K562 (cell line): ENCODE data around the gene ACBD3. TPM values are rescaled to one million over a fixed set of nuclear protein-coding genes. Genes with fewer than 3 reads are reported as not detected.
A peak's percentile ranks its signal among the peaks of the same experiment; 100 is the strongest.

Experiments used
- CC2D1A ChIP-seq: fragments of 450-650 bp; IDR thresholded peaks from 2 replicates; pipeline ENCODE4 v1.6.1; 2017; ENCODE audit warnings: mild to moderate bottlenecking
- CREM ChIP-seq: IDR thresholded peaks from 2 replicates; pipeline ENCODE4 v1.6.1; 2014; ENCODE audit warnings: antibody characterized with exemption, low read depth
- HDGF ChIP-seq: fragments of 450-650 bp; IDR thresholded peaks from 2 replicates; pipeline ENCODE4 v1.6.1; 2016
- KDM5B ChIP-seq: fragments of 200-600 bp; sonication (generic); IDR thresholded peaks from 2 replicates; pipeline ENCODE4 v1.6.1; 2012; ENCODE audit warnings: low read depth, mild to moderate bottlenecking, moderate library complexity, low read length, control low read depth, inconsistent platforms; ENCODE audit not compliant: insufficient replicate concordance
- KLF16 ChIP-seq: IDR thresholded peaks from 2 replicates; pipeline ENCODE4 v1.6.1; 2016; ENCODE audit warnings: antibody characterized with exemption
- MAFG ChIP-seq: fragments of 450-650 bp; conservative IDR thresholded peaks from 2 replicates; pipeline ENCODE4 v1.6.1; 2016; ENCODE audit warnings: missing genetic modification characterization, missing compliant biosample characterization
- NBN ChIP-seq: fragments of 450-650 bp; IDR thresholded peaks from 2 replicates; pipeline ENCODE4 v1.6.1; 2016; ENCODE audit warnings: low read depth, mild to moderate bottlenecking
- SMARCA5 ChIP-seq: fragments of 450-650 bp; IDR thresholded peaks from 2 replicates; pipeline ENCODE4 v1.6.1; 2016
- SMC3 ChIP-seq: conservative IDR thresholded peaks from 2 replicates; pipeline ENCODE4 v1.6.1; 2011; ENCODE audit warnings: low read depth, low read length, improper control_type of control experiment; ENCODE audit not compliant: insufficient read depth
- TBP ChIP-seq: optimal IDR thresholded peaks from 2 replicates; pipeline ENCODE3; 2011; ENCODE audit warnings: low read depth, low read length, improper control_type of control experiment
- U2AF1 ChIP-seq: fragments of 200-400 bp; formaldehyde crosslinking; optimal IDR thresholded peaks from 2 replicates; pipeline ENCODE3; 2017; ENCODE audit warnings: mild to moderate bottlenecking, low read depth, low read length, moderate library complexity
- U2AF2 ChIP-seq: fragments of 200-400 bp; formaldehyde crosslinking; optimal IDR thresholded peaks from 2 replicates; pipeline ENCODE3; 2017; ENCODE audit warnings: low read depth, mild to moderate bottlenecking, low read length
- ZNF184 ChIP-seq: sonication (generic); formaldehyde crosslinking; IDR thresholded peaks from 2 replicates; pipeline ENCODE4 v1.5.0; 2020; ENCODE audit warnings: missing genetic modification reagents
- ZNF239 ChIP-seq: fragments of 250-450 bp; sonication (Bioruptor Pico); IDR thresholded peaks from 2 replicates; pipeline ENCODE4 v1.4.0; 2020; ENCODE audit warnings: mild to moderate bottlenecking
- ZNF444 ChIP-seq: fragments of 250-450 bp; sonication (Bioruptor Pico); IDR thresholded peaks from 2 replicates; pipeline ENCODE4 v1.4.0; 2020; ENCODE audit warnings: mild to moderate bottlenecking, moderate library complexity
- ZNF717 ChIP-seq: fragments of 250-450 bp; sonication (Bioruptor Pico); IDR thresholded peaks from 2 replicates; pipeline ENCODE4 v1.5.0; 2021
- polyA plus RNA-seq, 8 experiments: library from polyadenylated mRNA; depleted of rRNA in 4 of 8; stranded (reverse) in 5 of 8; unstranded in 3 of 8; fragments of >200 nt; fragmentation: Nextera tagmentation in 2 of 8; fragmentation: Illumina TruSeq in 1 of 8; extraction: Ambion mirVana in 2 of 8; extraction: Trizol in 1 of 8; gene quantifications; 2 replicates each; pipeline versions ENCODE4 v1.2.1 to v1.2.3, GENCODE V29; 2011 to 2014; ENCODE audit warnings: inconsistent platforms in 1 of 8, missing spikeins in 1 of 8
- total RNA-seq, 7 experiments: library from RNA; depleted of rRNA in 6 of 7; stranded (reverse); fragments of >200 nt in 6 of 7; fragmentation: Illumina TruSeq in 2 of 7; extraction: Trizol in 2 of 7; gene quantifications; 2 replicates each; pipeline versions ENCODE4 v1.2.1 to v1.2.3, GENCODE V29; 2011 to 2021; ENCODE audit warnings: low replicate concordance in 1 of 7
- TF ChIP-seq, protein P1 (sequence below): sonication (generic); formaldehyde crosslinking; IDR thresholded peaks from 2 replicates; pipeline ENCODE4 v1.4.0; 2020; ENCODE audit warnings: mild to moderate bottlenecking, missing genetic modification reagents
- TF ChIP-seq, protein P2 (sequence below): fragments of 250-450 bp; sonication (Bioruptor Pico); IDR thresholded peaks from 2 replicates; pipeline ENCODE4 v1.9.0; 2021; ENCODE audit warnings: mild to moderate bottlenecking, inconsistent platforms
- TF ChIP-seq, protein P3 (sequence below): sonication (generic); formaldehyde crosslinking; IDR thresholded peaks from 2 replicates; pipeline ENCODE4 v1.8.1; 2022; ENCODE audit warnings: missing genetic modification reagents
- TF ChIP-seq, protein P4 (sequence below), 3 experiments: IDR thresholded peaks in 2 of 3; conservative IDR thresholded peaks in 1 of 3; 2 replicates each; pipeline ENCODE4 v1.5.1; 2011 to 2012; ENCODE audit warnings: low read length in 3 of 3, mild to moderate bottlenecking in 3 of 3, control low read depth in 2 of 3, improper control_type of control experiment in 1 of 3, inconsistent platforms in 1 of 3, low read depth in 1 of 3, mixed read lengths in 1 of 3, moderate library complexity in 1 of 3; ENCODE audit not compliant: insufficient read depth in 2 of 3
- TF ChIP-seq, protein P5 (sequence below): conservative IDR thresholded peaks from 2 replicates; pipeline ENCODE4 v1.6.1; 2011; ENCODE audit warnings: low read depth, mild to moderate bottlenecking, low read length; ENCODE audit not compliant: control insufficient read depth

ACBD3 gene
- total and polyA plus RNA-seq, 9 of the 15 experiments (the other 6 are each of a cell fraction or from before 2014, with no cell fraction given) = 11.1 to 36.7 (median 26.9) TPM

DNA sequence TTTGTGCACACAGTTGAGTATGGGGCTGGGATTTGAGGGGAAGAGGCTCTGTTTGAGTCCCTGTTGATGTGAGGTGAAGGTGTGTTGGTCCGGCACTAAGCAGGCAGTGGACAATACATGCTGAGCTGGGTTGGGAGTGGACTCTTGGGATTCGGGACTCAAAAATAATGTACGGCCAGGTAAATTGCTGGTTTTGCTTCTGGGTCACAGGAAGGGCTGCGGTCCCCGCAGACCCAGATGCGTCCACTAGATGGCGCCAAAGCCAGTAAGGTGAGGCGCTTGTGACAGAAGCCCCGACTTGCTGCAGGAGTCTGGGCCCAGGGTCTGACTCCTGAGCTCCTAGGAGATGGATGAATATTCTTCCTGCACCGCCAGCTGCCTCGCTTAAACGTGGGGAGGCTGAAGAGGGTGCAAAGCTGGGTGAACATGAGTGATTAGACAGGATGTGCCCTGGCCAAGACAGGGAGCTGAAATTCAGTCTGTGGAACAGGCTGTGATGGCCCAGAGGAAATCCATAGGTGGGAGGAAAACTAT lies 61.4 kb downstream of the ACBD3 start (continued):
- TF ChIP-seq, protein P1, sequence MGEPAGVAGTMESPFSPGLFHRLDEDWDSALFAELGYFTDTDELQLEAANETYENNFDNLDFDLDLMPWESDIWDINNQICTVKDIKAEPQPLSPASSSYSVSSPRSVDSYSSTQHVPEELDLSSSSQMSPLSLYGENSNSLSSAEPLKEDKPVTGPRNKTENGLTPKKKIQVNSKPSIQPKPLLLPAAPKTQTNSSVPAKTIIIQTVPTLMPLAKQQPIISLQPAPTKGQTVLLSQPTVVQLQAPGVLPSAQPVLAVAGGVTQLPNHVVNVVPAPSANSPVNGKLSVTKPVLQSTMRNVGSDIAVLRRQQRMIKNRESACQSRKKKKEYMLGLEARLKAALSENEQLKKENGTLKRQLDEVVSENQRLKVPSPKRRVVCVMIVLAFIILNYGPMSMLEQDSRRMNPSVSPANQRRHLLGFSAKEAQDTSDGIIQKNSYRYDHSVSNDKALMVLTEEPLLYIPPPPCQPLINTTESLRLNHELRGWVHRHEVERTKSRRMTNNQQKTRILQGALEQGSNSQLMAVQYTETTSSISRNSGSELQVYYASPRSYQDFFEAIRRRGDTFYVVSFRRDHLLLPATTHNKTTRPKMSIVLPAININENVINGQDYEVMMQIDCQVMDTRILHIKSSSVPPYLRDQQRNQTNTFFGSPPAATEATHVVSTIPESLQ (CRISPR knock-in tag) = no peak
- TF ChIP-seq ZNF444 (CRISPR knock-in tag) = no peak
- TF ChIP-seq SMARCA5 = peak; percentile 17; the same call in 1 of the 2 replicates
- TF ChIP-seq HDGF = peak; percentile 69; the same call in 1 of the 2 replicates
- TF ChIP-seq, protein P2, sequence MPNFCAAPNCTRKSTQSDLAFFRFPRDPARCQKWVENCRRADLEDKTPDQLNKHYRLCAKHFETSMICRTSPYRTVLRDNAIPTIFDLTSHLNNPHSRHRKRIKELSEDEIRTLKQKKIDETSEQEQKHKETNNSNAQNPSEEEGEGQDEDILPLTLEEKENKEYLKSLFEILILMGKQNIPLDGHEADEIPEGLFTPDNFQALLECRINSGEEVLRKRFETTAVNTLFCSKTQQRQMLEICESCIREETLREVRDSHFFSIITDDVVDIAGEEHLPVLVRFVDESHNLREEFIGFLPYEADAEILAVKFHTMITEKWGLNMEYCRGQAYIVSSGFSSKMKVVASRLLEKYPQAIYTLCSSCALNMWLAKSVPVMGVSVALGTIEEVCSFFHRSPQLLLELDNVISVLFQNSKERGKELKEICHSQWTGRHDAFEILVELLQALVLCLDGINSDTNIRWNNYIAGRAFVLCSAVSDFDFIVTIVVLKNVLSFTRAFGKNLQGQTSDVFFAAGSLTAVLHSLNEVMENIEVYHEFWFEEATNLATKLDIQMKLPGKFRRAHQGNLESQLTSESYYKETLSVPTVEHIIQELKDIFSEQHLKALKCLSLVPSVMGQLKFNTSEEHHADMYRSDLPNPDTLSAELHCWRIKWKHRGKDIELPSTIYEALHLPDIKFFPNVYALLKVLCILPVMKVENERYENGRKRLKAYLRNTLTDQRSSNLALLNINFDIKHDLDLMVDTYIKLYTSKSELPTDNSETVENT (CRISPR knock-in tag) = no peak
- no peak for TF ChIP-seq ZNF184 (CRISPR knock-in tag)
- peak; percentile 93 for TF ChIP-seq SMC3
- 0 out of 2 replicates have a peak, but pooled peaks have one; percentile 49 for TF ChIP-seq KLF16
- peak; percentile 83 for TF ChIP-seq CC2D1A
- no peak for TF ChIP-seq NBN
- TF ChIP-seq, protein P3, sequence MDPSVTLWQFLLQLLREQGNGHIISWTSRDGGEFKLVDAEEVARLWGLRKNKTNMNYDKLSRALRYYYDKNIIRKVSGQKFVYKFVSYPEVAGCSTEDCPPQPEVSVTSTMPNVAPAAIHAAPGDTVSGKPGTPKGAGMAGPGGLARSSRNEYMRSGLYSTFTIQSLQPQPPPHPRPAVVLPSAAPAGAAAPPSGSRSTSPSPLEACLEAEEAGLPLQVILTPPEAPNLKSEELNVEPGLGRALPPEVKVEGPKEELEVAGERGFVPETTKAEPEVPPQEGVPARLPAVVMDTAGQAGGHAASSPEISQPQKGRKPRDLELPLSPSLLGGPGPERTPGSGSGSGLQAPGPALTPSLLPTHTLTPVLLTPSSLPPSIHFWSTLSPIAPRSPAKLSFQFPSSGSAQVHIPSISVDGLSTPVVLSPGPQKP (CRISPR knock-in tag) = no peak
- TF ChIP-seq, protein P4, sequence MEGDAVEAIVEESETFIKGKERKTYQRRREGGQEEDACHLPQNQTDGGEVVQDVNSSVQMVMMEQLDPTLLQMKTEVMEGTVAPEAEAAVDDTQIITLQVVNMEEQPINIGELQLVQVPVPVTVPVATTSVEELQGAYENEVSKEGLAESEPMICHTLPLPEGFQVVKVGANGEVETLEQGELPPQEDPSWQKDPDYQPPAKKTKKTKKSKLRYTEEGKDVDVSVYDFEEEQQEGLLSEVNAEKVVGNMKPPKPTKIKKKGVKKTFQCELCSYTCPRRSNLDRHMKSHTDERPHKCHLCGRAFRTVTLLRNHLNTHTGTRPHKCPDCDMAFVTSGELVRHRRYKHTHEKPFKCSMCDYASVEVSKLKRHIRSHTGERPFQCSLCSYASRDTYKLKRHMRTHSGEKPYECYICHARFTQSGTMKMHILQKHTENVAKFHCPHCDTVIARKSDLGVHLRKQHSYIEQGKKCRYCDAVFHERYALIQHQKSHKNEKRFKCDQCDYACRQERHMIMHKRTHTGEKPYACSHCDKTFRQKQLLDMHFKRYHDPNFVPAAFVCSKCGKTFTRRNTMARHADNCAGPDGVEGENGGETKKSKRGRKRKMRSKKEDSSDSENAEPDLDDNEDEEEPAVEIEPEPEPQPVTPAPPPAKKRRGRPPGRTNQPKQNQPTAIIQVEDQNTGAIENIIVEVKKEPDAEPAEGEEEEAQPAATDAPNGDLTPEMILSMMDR (IDR thresholded peaks at IDR 0.05 in 2 of 3, conservative IDR thresholded peaks at IDR 0.05 in 1 of 3; ENCODE audit: insufficient read depth in 2 of 3, low read depth in 1 of 3, low read length in 3 of 3) = peak; percentile 96 to 99 (median 98)
- TF ChIP-seq U2AF1 = no peak
- TF ChIP-seq ZNF239 = no peak
- peak; percentile 28; the same call in 1 of the 2 replicates for TF ChIP-seq CREM
- no peak for TF ChIP-seq MAFG (tag)
- TF ChIP-seq TBP = peak; percentile 18
- TF ChIP-seq, protein P5, sequence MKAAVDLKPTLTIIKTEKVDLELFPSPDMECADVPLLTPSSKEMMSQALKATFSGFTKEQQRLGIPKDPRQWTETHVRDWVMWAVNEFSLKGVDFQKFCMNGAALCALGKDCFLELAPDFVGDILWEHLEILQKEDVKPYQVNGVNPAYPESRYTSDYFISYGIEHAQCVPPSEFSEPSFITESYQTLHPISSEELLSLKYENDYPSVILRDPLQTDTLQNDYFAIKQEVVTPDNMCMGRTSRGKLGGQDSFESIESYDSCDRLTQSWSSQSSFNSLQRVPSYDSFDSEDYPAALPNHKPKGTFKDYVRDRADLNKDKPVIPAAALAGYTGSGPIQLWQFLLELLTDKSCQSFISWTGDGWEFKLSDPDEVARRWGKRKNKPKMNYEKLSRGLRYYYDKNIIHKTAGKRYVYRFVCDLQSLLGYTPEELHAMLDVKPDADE = no peak
- no peak for TF ChIP-seq ZNF717 (CRISPR knock-in tag)
- TF ChIP-seq KDM5B = no peak
- TF ChIP-seq U2AF2 = no peak
